NCI-H460 (cell line): ENCODE measurements around the gene ASCC3. TPM values are rescaled to one million over a fixed set of nuclear protein-coding genes. Genes with fewer than 3 reads are reported as not detected.
"Not testable (repeated sequence)": the region's sequence is repeated elsewhere in the genome, so short reads cannot be mapped to it uniquely, and the experiment has no call there.

ENCODE experiments used
- DNase-seq: peaks from one replicate; pipeline ENCODE4 v3.0.0-alpha.2; 2016; ENCODE audit warnings: low read depth; ENCODE audit errors: extremely low read depth
- total RNA-seq: library from RNA; depleted of rRNA; stranded (reverse); fragments of >200 nt; shearing (Covaris generic); gene quantifications from 2 replicates; pipeline ENCODE4 v1.2.3, GENCODE V29; 2014

Gene ASCC3
- total RNA-seq, 1 experiment from 2014 or later, result 60.2 TPM

- DNase-seq, result no peak
These were observed 211.1 kb downstream of the ASCC3 start for GRCh38 chr6:100670056-100670455.

DNA sequence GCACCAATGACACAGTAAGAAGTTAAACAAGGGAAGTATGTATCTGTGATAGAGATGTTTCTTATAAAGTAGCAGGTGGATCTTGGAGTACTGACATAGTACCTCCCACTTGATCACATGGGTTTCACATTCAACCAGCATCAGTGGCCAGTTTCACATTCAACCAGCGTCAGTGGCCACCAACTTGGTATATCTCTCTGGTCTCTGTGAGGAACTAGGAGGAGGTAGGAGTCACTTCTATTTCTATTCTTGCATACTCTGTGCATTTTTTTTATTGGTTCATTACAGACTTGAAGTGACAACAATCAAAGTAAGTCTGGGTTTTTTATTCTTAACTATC lies 216.1 kb downstream of the ASCC3 start:
- DNase-seq, result no peak

DNA sequence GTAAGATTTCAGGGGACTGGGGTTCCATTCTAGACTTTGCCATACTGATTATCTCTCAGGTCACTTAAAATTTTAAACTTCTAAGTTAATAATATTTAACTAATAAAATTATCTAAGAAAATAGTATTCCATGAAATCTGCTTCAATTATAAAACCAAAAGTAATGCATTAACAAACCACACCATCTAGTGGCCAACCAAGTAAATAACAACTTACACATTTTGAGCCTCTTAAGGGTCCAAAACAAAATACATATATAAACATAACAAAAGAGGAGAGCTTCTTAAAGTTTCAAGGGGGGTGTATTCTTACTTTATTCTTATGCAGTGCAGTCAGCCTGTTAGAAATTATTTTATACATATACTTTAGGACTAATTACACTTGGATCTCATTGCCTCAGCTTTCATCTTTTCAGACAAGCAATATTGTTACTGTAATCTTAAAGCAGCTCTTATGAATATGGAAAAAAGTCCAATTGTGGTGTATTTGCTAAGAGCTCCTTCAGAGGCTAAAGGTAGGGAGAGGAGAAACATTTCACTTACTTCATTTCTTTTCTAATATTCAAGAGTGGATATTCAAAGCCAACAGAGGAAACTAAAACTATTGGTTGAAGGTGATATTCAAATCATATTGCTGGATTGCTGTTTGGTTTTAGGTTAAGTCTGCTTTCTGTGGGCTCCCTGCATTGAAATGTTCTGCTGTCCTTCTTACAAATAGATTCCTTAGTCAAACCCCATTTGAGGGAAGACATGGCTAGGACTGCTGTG lies 216.7 kb downstream of the ASCC3 start:
- DNase-seq, result peak; percentile 26

DNA sequence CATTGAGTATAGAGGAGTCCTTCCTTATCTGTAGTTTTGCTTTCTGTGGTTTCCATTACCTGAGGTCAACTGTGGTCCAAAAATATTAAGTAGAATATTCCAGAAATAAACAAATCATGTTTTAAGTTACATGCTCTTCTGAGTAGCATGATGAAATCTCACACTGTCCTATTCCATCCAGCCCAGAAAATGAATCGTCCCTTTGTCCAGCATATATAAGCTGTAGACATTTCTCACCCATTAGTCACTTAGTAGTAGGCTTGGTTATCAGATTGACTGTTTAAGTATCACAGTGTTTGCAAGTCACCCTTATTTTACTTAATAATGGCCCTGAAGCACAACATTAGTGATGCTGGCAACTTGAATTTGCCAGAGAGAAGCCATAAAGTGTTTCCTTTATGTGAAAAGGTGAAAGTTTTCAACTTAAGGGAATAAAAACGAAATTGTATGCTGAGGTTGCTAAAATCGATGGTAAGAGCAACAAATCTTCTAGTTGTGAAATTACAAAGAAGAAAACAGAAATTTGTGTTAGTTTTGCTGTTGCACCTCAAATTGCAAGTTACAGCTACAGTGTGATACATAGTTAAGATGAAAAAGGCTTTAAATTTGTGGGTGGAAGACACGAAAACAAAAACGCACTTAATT lies 217.8 kb downstream of the ASCC3 start:
- peak; percentile 17 for DNase-seq

DNA sequence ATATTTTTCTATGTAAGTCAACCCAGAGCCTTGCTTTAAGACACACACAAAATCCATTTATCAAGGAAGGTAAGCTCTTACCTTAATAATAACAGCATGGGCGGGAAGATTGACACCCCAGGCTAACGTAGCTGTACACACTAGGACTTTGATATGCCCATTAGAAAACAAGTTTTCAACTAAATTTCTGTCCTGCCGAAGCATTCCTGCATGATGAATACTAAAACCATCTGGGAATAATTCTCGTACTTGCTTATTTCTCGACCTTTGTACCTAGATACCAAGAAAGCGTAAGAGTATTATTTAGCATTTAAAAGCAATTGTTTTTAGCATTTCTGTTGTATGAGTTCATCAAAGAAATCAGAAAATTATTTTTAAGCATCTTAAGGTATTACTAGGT lies 218.9 kb downstream of the ASCC3 start:
- no peak for DNase-seq

GRCh38 chr6:100658486-100658885 lies 222.6 kb downstream of the ASCC3 start:
- DNase-seq, result no peak

DNA sequence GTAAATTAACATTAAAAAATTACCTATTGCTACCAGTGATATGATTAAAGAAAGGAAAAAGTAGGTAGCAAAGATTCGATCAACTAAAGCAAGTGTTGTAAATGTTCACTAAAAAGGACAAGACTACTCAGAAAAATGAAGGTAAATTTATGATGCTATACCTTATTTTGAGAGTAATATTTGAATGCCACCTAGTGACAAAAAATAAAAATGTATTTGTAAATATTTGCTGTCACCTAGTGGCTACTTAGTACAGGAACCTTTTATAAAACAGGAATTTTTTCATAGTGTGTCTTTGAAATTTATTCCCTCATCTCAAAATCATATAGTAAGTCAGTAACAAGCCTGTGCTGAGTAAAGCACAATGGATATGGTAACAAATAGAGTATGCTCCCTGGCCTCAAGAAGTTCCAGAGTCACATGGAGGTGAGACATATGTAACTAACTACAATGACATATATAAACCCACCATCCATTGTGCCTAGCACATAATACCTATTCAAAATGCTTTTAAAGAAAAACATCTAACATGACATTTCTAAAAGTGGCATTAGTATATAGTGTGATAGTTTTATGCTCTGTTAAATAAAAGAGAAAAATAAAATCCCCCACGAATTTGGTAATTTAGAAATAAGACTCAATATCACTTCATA lies 223.3 kb downstream of the ASCC3 start:
- peak; percentile 20 for DNase-seq

DNA sequence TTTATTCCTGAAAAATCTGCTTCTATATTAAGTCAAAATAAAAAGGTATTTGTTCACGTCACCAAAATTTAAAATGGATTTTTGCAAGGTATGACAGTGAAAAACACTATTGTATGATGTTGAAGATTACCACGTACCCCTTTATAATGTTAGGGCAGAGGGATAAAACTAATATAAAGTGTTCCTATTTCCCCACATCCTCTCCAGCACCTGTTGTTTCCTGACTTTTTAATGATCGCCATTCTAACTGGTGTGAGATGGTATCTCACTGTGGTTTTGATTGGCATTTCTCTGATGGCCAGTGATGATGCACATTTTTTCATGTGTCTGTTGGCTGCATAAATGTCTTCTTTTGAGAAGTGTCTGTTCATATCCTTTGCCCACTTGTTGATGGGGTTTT lies 240.0 kb downstream of the ASCC3 start:
- DNase-seq, result not testable (repeated sequence)

DNA sequence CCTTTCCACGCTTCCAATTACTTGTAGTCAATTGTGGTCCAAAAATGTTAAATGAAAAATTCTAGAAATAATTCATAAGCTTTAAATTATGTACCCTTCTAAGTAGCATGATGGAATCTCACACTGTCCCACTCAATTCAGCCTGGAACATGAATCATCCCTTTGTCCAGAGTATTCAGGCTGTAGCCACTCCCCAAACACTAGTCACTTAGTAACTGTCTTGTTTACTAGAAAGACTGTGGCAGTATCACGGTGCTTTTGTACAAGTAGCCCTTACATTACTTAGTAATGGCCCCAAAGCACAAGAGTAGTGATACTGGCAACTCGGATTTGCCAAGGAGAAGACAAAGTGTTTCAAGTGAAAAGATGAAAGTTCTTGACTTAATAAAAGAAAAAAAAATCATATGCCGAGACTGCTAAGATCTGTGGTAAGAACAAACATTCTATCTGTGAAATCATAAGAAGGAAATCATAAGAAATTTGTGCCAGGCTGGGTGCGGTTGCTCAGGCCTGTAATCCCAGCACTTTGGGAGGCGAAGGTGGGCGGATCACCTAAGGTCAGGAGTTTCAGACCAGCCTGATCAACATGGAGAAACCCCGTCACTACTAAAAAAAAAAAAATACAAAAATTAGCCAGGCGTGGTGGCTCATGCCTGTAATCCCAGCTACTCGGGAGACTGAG lies 247.9 kb downstream of the ASCC3 start:
- peak; percentile 41 for DNase-seq

- DNase-seq, result no peak
These were observed 250.6 kb downstream of the ASCC3 start for GRCh38 chr6:100630536-100630935.

DNA sequence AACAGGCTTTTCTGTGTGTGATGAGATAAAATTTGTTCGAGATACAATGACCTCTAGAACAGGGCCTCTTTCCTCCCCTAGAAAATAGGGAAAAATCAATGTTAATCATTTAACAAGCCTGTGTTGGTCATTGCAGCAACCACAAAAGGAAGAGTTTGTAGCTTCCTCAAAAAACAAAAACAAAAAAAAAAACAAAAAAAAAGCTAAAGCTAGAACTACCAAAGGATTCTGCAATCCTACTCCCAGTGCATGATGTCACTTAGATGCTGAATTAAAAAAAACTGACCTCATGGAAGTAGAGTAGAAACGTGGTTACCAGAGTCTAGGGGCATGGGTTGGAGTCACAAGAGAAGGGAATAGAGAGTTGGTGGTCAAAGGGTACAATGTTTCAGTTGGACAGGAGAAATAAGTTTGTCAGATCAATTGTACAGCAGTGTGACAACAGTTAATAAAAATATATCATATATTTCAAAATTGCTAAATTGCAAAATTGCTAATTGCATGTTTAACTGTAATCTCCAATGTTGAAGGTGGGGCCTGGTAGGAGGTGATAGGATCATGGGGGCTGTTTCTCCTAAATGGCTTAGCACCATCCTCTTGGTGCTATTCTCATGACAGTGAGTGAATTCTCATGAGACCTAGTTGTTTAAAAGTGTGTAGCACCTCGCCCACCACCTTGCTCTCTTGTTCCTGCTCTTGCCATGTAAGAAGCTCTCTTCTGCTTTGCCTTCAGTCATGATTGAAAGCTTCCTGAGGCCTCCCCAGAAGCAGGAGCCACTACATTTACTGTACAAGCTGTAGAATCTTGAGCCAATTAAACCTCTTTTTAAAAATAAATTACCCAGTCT lies 253.0 kb downstream of the ASCC3 start:
- no peak for DNase-seq

DNA sequence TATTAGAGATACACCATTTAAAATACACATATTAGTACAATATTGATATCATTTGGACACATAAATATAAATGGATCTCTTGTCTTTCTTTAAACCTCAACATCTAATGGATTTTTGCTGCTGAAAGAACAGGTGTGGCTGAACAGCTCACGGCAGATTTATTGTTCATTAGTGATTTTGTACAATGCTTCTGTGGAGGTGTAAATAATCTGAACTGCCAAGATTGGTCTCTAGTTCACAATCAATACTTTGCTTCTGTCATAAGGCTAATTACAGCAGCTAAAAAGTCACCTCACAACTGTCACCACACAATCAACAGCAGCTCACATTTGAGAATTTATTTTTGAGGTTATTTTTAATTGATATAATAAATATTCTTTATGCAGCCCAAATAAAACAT lies 254.4 kb downstream of the ASCC3 start:
- DNase-seq, result no peak

DNA sequence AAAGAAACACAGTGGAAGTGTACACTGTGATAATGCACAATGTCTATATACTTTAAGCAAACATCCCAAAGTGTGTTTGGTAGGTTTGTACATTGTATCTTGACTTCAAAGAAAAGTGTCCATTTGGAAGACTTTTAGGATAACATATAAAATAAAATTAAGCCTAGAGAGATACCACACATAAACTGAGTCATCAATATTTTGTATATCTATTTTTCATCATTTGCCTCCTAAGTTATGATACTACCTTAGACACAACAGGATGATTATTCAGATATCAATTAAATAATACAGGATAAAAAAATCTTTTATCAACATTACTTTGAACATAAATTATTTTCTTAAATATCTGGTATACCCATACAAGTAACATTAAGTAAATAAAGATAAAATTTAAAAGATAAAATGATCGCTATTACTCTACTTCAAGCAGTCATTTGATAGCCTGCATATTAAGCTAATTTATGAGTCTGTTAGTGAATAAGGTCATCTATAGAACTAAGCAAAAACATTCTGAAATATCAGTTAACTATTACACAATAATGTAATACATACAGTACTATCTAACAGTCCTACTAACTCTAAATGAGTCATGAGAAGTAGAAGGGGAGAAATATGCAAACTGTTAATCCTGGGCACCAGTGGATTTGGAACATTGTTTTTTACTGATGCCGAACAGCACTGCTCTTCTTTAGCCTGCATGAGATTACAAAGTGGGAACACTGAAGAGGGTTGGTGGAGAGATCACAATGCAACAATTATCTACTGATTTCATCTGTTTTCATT lies 258.0 kb downstream of the ASCC3 start:
- DNase-seq, result no peak

GRCh38 chr6:100620085-100620840 lies 260.9 kb downstream of the ASCC3 start:
- no peak for DNase-seq

- no peak for DNase-seq
These were observed 262.8 kb downstream of the ASCC3 start for GRCh38 chr6:100618351-100618671.

GRCh38 chr6:100617633-100618350 lies 263.3 kb downstream of the ASCC3 start:
- DNase-seq, result no peak

DNA sequence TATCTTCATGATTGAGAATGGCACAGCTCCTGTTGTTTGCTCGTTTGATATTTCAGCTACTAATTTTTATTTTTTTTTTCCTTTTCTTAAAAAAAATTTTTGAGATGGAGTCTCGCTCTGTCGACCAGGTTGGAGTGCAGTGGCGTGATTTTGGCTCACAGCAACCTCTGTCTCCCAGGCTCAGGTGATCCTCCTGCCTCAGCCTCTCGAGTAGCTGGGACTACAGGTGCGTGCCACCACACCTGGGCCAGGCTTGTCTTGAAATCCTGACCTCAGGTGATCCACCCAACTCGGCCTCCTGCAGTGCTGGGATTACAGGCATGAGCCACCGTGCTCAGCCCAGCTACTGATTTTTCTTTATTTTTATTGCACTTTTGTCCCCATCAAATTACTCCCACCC lies 266.2 kb downstream of the ASCC3 start:
- no peak for DNase-seq

GRCh38 chr6:100614386-100614785 lies 266.7 kb downstream of the ASCC3 start:
- no peak for DNase-seq
